ENCODE data around the gene TULP4. TPM values are rescaled to one million over a fixed set of nuclear protein-coding genes. Genes with fewer than 3 reads are reported as not detected.

Gene TULP4
- total RNA-seq, 1 experiment from 2014 or later, result 39.7 TPM

GRCh38 chr6:158357570-158358216 is 45.4 kb downstream of the TULP4 start:
- no peak for DNase-seq (ENCODE audit: extremely low read depth, low read depth)

GRCh38 chr6:158358450-158359077 is 46.3 kb downstream of the TULP4 start:
- no peak for DNase-seq (ENCODE audit: extremely low read depth, low read depth)

GRCh38 chr6:158361068-158361467 is 48.8 kb downstream of the TULP4 start:
- no peak for DNase-seq (ENCODE audit: extremely low read depth, low read depth)

GRCh38 chr6:158361961-158362669 is 49.9 kb downstream of the TULP4 start:
- DNase-seq (ENCODE audit: extremely low read depth, low read depth), result no peak

- DNase-seq (ENCODE audit: extremely low read depth, low read depth), result no peak
Measured at GRCh38 chr6:158366363-158366762, 54.1 kb downstream of the TULP4 start.

- DNase-seq (ENCODE audit: extremely low read depth, low read depth), result no peak
Measured at GRCh38 chr6:158367816-158368215, 55.6 kb downstream of the TULP4 start.

GRCh38 chr6:158369241-158369640 is 57.0 kb downstream of the TULP4 start:
- DNase-seq (ENCODE audit: extremely low read depth, low read depth), result no peak

- no peak for DNase-seq (ENCODE audit: extremely low read depth, low read depth)
Measured at GRCh38 chr6:158370805-158371204, 58.5 kb downstream of the TULP4 start.

GRCh38 chr6:158371261-158371660 is 59.0 kb downstream of the TULP4 start:
- DNase-seq (ENCODE audit: extremely low read depth, low read depth), result no peak

- DNase-seq (ENCODE audit: extremely low read depth, low read depth), result no peak
Measured at GRCh38 chr6:158372574-158372973, 60.3 kb downstream of the TULP4 start.

- DNase-seq (ENCODE audit: extremely low read depth, low read depth), result no peak
Measured at GRCh38 chr6:158373214-158373613, 60.9 kb downstream of the TULP4 start.

GRCh38 chr6:158374020-158374419 is 61.8 kb downstream of the TULP4 start:
- DNase-seq (ENCODE audit: extremely low read depth, low read depth), result no peak

- no peak for DNase-seq (ENCODE audit: extremely low read depth, low read depth)
Measured at GRCh38 chr6:158376631-158377081, 64.4 kb downstream of the TULP4 start.

GRCh38 chr6:158377860-158378259 is 65.6 kb downstream of the TULP4 start:
- DNase-seq (ENCODE audit: extremely low read depth, low read depth), result no peak

GRCh38 chr6:158379336-158379735 is 67.1 kb downstream of the TULP4 start:
- no peak for DNase-seq (ENCODE audit: extremely low read depth, low read depth)

GRCh38 chr6:158381214-158381613 is 68.9 kb downstream of the TULP4 start:
- no peak for DNase-seq (ENCODE audit: extremely low read depth, low read depth)

- no peak for DNase-seq (ENCODE audit: extremely low read depth, low read depth)
Measured at GRCh38 chr6:158382491-158382890, 70.2 kb downstream of the TULP4 start.

GRCh38 chr6:158383057-158383456 is 70.8 kb downstream of the TULP4 start:
- no peak for DNase-seq (ENCODE audit: extremely low read depth, low read depth)

GRCh38 chr6:158383542-158383941 is 71.3 kb downstream of the TULP4 start:
- DNase-seq (ENCODE audit: extremely low read depth, low read depth), result no peak

GRCh38 chr6:158384671-158385110 is 72.4 kb downstream of the TULP4 start:
- DNase-seq (ENCODE audit: extremely low read depth, low read depth), result no peak

GRCh38 chr6:158387036-158387435 is 74.8 kb downstream of the TULP4 start:
- no peak for DNase-seq (ENCODE audit: extremely low read depth, low read depth)

GRCh38 chr6:158387578-158387977 is 75.3 kb downstream of the TULP4 start:
- DNase-seq (ENCODE audit: extremely low read depth, low read depth), result no peak

Measured in NCI-H460 (cell line).